CD14-positive monocyte (primary cell): ENCODE measurements around the gene TOR1B. TPM values are rescaled to one million over a fixed set of nuclear protein-coding genes. Genes with fewer than 3 reads are reported as not detected.
"Not testable (repeated sequence)": the region's sequence is repeated elsewhere in the genome, so short reads cannot be mapped to it uniquely, and the experiment has no call there.

ENCODE experiments used
- DNase-seq, 3 donors: peaks; one replicate each; pipeline ENCODE4 v3.0.0-alpha.2; 2011 to 2022
- H2AFZ ChIP-seq: 2 replicates; pipeline ENCODE4 v1.6.0; 2012; ENCODE audit warnings: mild to moderate bottlenecking, low read depth, low read length, inconsistent platforms; ENCODE audit not compliant: insufficient read depth, poor library complexity, severe bottlenecking
- H3K27ac ChIP-seq, 2 donors: 1 replicate in 1 of 2; 2 replicates in 1 of 2; pipeline ENCODE4 v1.5.1; 2012 to 2013; ENCODE audit warnings: low read length in 2 of 2, control low read depth in 1 of 2, inconsistent platforms in 1 of 2, low read depth in 1 of 2, mild to moderate bottlenecking in 1 of 2
- H3K27me3 ChIP-seq, 2 donors: one replicate each; pipeline versions ENCODE4 v1.6.0 to v1.6.1; 2011 to 2013; ENCODE audit warnings: low read length in 2 of 2; ENCODE audit not compliant: control insufficient read depth in 2 of 2, insufficient read depth in 2 of 2
- H3K36me3 ChIP-seq, 2 donors: replicated peaks in 1 of 2; 1 replicate in 1 of 2; 2 replicates in 1 of 2; pipeline versions ENCODE4 v1.5.1 to v1.6.1; 2012 to 2013; ENCODE audit warnings: low read length in 2 of 2, control low read depth in 1 of 2, inconsistent platforms in 1 of 2, mild to moderate bottlenecking in 1 of 2; ENCODE audit not compliant: insufficient read depth in 2 of 2, control insufficient read depth in 1 of 2
- H3K4me1 ChIP-seq, 2 donors: 1 replicate in 1 of 2; 2 replicates in 1 of 2; pipeline versions ENCODE4 v1.5.1 to v1.6.1; 2012 to 2013; ENCODE audit warnings: low read length in 2 of 2, control low read depth in 1 of 2, inconsistent platforms in 1 of 2, mild to moderate bottlenecking in 1 of 2, moderate library complexity in 1 of 2; ENCODE audit not compliant: insufficient read depth in 2 of 2, control insufficient read depth in 1 of 2
- H3K4me2 ChIP-seq: replicated peaks from 2 replicates; pipeline ENCODE3; 2012; ENCODE audit warnings: low read length, moderate library complexity, mild to moderate bottlenecking; ENCODE audit not compliant: poor library complexity, severe bottlenecking; ENCODE audit errors: extremely low read depth
- H3K4me3 ChIP-seq, 3 experiments: fragments of 200-600 bp in 1 of 3; sonication (generic) in 1 of 3; replicated peaks in 1 of 3; 1 replicate in 2 of 3; 2 replicates in 1 of 3; pipeline ENCODE4 v1.5.1; 2011 to 2013; ENCODE audit warnings: low read length in 3 of 3, mild to moderate bottlenecking in 3 of 3, control low read depth in 2 of 3, low read depth in 2 of 3, inconsistent platforms in 1 of 3, moderate library complexity in 1 of 3
- H3K79me2 ChIP-seq: 2 replicates; pipeline ENCODE4 v1.6.0; 2012; ENCODE audit warnings: mild to moderate bottlenecking, control low read depth, inconsistent platforms, low read length, moderate library complexity; ENCODE audit not compliant: insufficient read depth
- H3K9ac ChIP-seq: 2 replicates; pipeline ENCODE4 v1.6.0; 2017; ENCODE audit warnings: low read length, mild to moderate bottlenecking; ENCODE audit not compliant: insufficient read depth, poor library complexity, severe bottlenecking
- H3K9me3 ChIP-seq, 2 donors: replicated peaks in 1 of 2; 1 replicate in 1 of 2; 2 replicates in 1 of 2; pipeline versions ENCODE4 v1.5.1 to v1.6.1; 2012 to 2013; ENCODE audit warnings: low read length in 2 of 2, control low read depth in 1 of 2; ENCODE audit not compliant: control insufficient read depth in 1 of 2, insufficient read depth in 1 of 2
- H4K20me1 ChIP-seq: 2 replicates; pipeline ENCODE4 v1.6.0; 2012; ENCODE audit warnings: mild to moderate bottlenecking, low read length, control low read depth, moderate library complexity; ENCODE audit not compliant: insufficient read depth
- H3K27ac Mint-ChIP-seq, 7 donors: one replicate each; pipeline ENCODE4 v1.8.0; 2020; ENCODE audit warnings: mild to moderate bottlenecking in 7 of 7, mixed read lengths in 7 of 7, moderate library complexity in 6 of 7, inconsistent platforms in 2 of 7
- H3K27me3 Mint-ChIP-seq, 3 donors: one replicate each; pipeline ENCODE4 v1.8.0; 2021 to 2022; ENCODE audit warnings: low read depth in 3 of 3, mild to moderate bottlenecking in 3 of 3, mixed read lengths in 3 of 3, moderate library complexity in 3 of 3, inconsistent platforms in 1 of 3
- H3K36me3 Mint-ChIP-seq, 2 donors: one replicate each; pipeline ENCODE4 v1.8.0; 2020; ENCODE audit warnings: mixed read lengths in 2 of 2, inconsistent platforms in 1 of 2, mild to moderate bottlenecking in 1 of 2
- H3K4me1 Mint-ChIP-seq: one replicate; pipeline ENCODE4 v1.8.0; 2020; ENCODE audit warnings: mild to moderate bottlenecking, mixed read lengths
- H3K4me3 Mint-ChIP-seq, 2 donors: one replicate each; pipeline ENCODE4 v1.8.0; 2020; ENCODE audit warnings: mild to moderate bottlenecking in 2 of 2, mixed read lengths in 2 of 2, moderate library complexity in 1 of 2
- H3K9me3 Mint-ChIP-seq, 7 donors: one replicate each; pipeline ENCODE4 v1.8.0; 2020 to 2022; ENCODE audit warnings: mixed read lengths in 7 of 7, mild to moderate bottlenecking in 6 of 7, moderate library complexity in 6 of 7, inconsistent platforms in 2 of 7
- CTCF ChIP-seq: fragments of 200-600 bp; IDR thresholded peaks from one replicate; pipeline ENCODE4 v1.8.0; 2022; ENCODE audit warnings: antibody characterized with exemption, mild to moderate bottlenecking
- WGBS: methylation state at CpG from one replicate; pipeline ENCODE4 v1.1.5; 2013; ENCODE audit warnings: missing lambda C conversion rate; ENCODE audit not compliant: insufficient coverage; 5-methylcytosine and 5-hydroxymethylcytosine counted together
- intact Hi-C, 2 donors: fragments of 100-400 bp; cut with micrococcal nuclease; formaldehyde crosslinking; loops; one replicate each; pipeline versions ENCODE4 v1.15.0 to v1.15.1; 2023
- polyA plus RNA-seq, 3 donors: library from polyadenylated mRNA; depleted of rRNA in 1 of 3; unstranded in 2 of 3; stranded (reverse) in 1 of 3; fragments of 300-500 nt in 2 of 3; fragments of >200 nt in 1 of 3; fragmentation: Illumina TruSeq in 2 of 3; gene quantifications; 1 replicate in 2 of 3; 2 replicates in 1 of 3; pipeline ENCODE4 v1.2.3, GENCODE V29; 2012 to 2021

Gene TOR1B
- polyA plus RNA-seq, 3 donors = 15.8 to 22.5 (median 18.0) TPM

DNA sequence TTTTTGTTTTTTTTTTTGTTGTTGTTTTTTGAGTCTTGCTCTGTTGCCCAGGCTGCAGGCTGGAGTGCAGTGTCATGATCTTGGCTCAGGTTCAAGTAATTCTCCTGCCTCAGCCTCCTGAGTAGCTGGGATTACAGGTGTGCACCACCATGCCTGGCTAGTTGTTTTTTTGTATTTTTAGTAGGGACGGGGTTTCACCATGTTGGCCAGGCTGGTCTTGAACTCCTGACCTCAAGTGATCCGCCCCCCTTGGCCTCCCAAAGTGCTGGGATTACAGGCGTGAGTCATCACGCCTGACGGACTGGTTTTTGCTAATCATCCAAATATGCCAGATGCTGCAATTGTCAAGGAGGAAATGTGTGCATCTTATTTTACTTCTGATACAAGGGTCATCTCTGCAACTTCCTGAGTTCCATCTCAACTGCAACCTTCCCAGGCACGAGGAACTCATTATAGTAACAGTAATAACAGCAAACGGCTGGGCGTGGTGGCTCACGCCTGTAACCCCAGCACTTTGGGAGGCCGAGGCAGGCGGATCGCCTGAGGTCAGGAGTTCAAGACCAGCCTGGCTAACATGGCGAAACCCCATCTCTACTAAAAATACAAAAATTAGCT is 40.5 kb upstream of the TOR1B start:
- Histone ChIP-seq H3K4me1 (peaks cover 31 to 50% of the 10 kb centered on the region in 2 donors), H3K4me3 (peak overlapping the region in 1 of 3 experiments; percentile 3), H3K27ac (peak overlapping the region; percentile 71 to 85), H3K4me2 (peak overlapping the region; percentile 9), H3K9ac (peak overlapping the region; percentile 39)
- not testable (repeated sequence) for H3K79me2 ChIP-seq, H4K20me1 ChIP-seq, H3K36me3 ChIP-seq, H3K27me3 ChIP-seq, H2AFZ ChIP-seq, H3K9me3 Mint-ChIP-seq, H3K9me3 ChIP-seq
- no CpG with 5 or more reads among the region's 13 CpGs for WGBS
- intact Hi-C loops = loop anchor here (1.0 to 2.0 kb wide), 3 partner anchors 11 to 15 kb away; no protein-coding TSS in a partner anchor
- Mint-ChIP-seq H3K27me3 (peaks cover 1 to 19% (median 3%) of the 10 kb centered on the region in 3 donors), H3K36me3 (peaks cover 0 to 10% of the 10 kb centered on the region in 2 donors), H3K4me3 (peak overlapping the region in 1 of 2 donors; percentile 53), H3K4me1 (peaks cover 50% of the 10 kb centered on the region), H3K27ac (peak overlapping the region; percentile 96 to 99 (median 98))
- DNase-seq = peak; percentile 94 to 98 (median 95)

- Histone ChIP-seq H3K4me3 (no peak overlapping the region), H3K27ac (peak overlapping the region; percentile 71 to 85), H4K20me1 (no peaks in the 10 kb centered on the region), H2AFZ (no peak overlapping the region), H3K4me1 (peaks cover 23 to 42% of the 10 kb centered on the region in 2 donors), H3K79me2 (no peaks in the 10 kb centered on the region), H3K36me3 (no peaks in the 10 kb centered on the region), H3K27me3 (no peaks in the 10 kb centered on the region), H3K9ac (peak overlapping the region; percentile 39), H3K9me3 (no peaks in the 10 kb centered on the region), H3K4me2 (peak overlapping the region; percentile 13)
- no peak for TF ChIP-seq CTCF
- intact Hi-C loops = loop anchor here (1.0 to 2.0 kb wide), 3 partner anchors 10 to 14 kb away; no protein-coding TSS in a partner anchor
- DNase-seq = peak in 2 of 3 donors; percentile 51 to 53
- Mint-ChIP-seq H3K4me3 (peak overlapping the region in 1 of 2 donors; percentile 20), H3K36me3 (peaks cover 2 to 7% of the 10 kb centered on the region in 2 donors), H3K27ac (peak overlapping the region; percentile 96 to 99 (median 98)), H3K4me1 (peaks cover 44% of the 10 kb centered on the region), H3K9me3 (peaks cover 0 to 4% (median 1%) of the 10 kb centered on the region in 7 donors), H3K27me3 (peaks cover 0 to 19% (median 3%) of the 10 kb centered on the region in 3 donors)
- 67% methylated on average over 6 of the region's 13 CpGs for WGBS
These were observed 39.7 kb upstream of the TOR1B start for GRCh38 chr9:129762985-129763926.
